WTC11 (cell line): ENCODE data around the gene SYT9. TPM values are rescaled to one million over a fixed set of nuclear protein-coding genes. Genes with fewer than 3 reads are reported as not detected.

ENCODE experiments used
- ATAC-seq: fragments of 200-7000 bp; cut with Tn5 transposase; 2 replicates; pipeline ENCODE4 v1.10.0; 2021; ENCODE audit warnings: mild to moderate bottlenecking, moderate library complexity
- CTCF ChIA-PET: fragments of 300-600 bp; sonication (Branson Sonifier 250); formaldehyde crosslinking; loops from one replicate; lab custom pipeline; 2021; ENCODE audit warnings: antibody characterized with exemption; lab: Charles Lee
- POLR2A ChIA-PET: fragments of 350-600 bp; sonication (Branson Sonifier 250); formaldehyde crosslinking; loops from one replicate; lab custom pipeline; 2021; ENCODE audit warnings: antibody characterized with exemption; lab: Charles Lee
- DNase-seq: peaks from one replicate; pipeline ENCODE4 v3.0.0; 2021; ENCODE audit warnings: low spot score
- H3K27ac Mint-ChIP-seq: 2 replicates; pipeline ENCODE4 v1.8.0; 2021; ENCODE audit warnings: mixed read lengths
- H3K27me3 Mint-ChIP-seq: 2 replicates; pipeline ENCODE4 v1.8.0; 2021; ENCODE audit warnings: low read depth, mild to moderate bottlenecking, moderate library complexity, mixed read lengths
- H3K36me3 Mint-ChIP-seq: 2 replicates; pipeline ENCODE4 v1.8.0; 2021; ENCODE audit warnings: mixed read lengths
- H3K4me1 Mint-ChIP-seq: 2 replicates; pipeline ENCODE4 v1.8.0; 2022; ENCODE audit warnings: mixed read lengths
- H3K4me3 Mint-ChIP-seq: 2 replicates; pipeline ENCODE4 v1.8.0; 2021; ENCODE audit warnings: mild to moderate bottlenecking, moderate library complexity, mixed read lengths
- H3K9me3 Mint-ChIP-seq: 2 replicates; pipeline ENCODE4 v1.8.0; 2021; ENCODE audit warnings: mixed read lengths
- ARID4B ChIP-seq: sonication (generic); formaldehyde crosslinking; IDR thresholded peaks from 2 replicates; pipeline ENCODE4 v1.8.0; 2023; ENCODE audit warnings: missing genetic modification reagents, mild to moderate bottlenecking, borderline replicate concordance
- ATF1 ChIP-seq: sonication (generic); formaldehyde crosslinking; IDR thresholded peaks from 2 replicates; pipeline ENCODE4 v1.8.1; 2023; ENCODE audit warnings: mild to moderate bottlenecking, moderate library complexity, missing genetic modification reagents
- CREM ChIP-seq: sonication (generic); formaldehyde crosslinking; IDR thresholded peaks from 2 replicates; pipeline ENCODE4 v1.8.1; 2022; ENCODE audit warnings: mild to moderate bottlenecking, missing genetic modification reagents, moderate library complexity
- ERG ChIP-seq: fragments of 250-450 bp; sonication (Bioruptor Pico); IDR thresholded peaks from 2 replicates; pipeline ENCODE4 v1.8.0; 2021; ENCODE audit warnings: mild to moderate bottlenecking
- FOXJ3 ChIP-seq: sonication (generic); formaldehyde crosslinking; IDR thresholded peaks from 2 replicates; pipeline ENCODE4 v1.9.0; 2021; ENCODE audit warnings: missing genetic modification reagents, mild to moderate bottlenecking, borderline replicate concordance
- GABPB1 ChIP-seq: sonication (generic); formaldehyde crosslinking; IDR thresholded peaks from 2 replicates; pipeline ENCODE4 v1.8.1; 2023; ENCODE audit warnings: mild to moderate bottlenecking, missing genetic modification reagents
- HMGXB4 ChIP-seq: sonication (generic); formaldehyde crosslinking; IDR thresholded peaks from 2 replicates; pipeline ENCODE4 v1.8.1; 2023; ENCODE audit warnings: mild to moderate bottlenecking, moderate library complexity, missing genetic modification reagents
- MAX ChIP-seq: sonication (generic); formaldehyde crosslinking; IDR thresholded peaks from 2 replicates; pipeline ENCODE4 v1.8.0; 2022; ENCODE audit warnings: mild to moderate bottlenecking, missing genetic modification reagents
- MXD4 ChIP-seq: fragments of 250-450 bp; sonication (Bioruptor Pico); IDR thresholded peaks from 2 replicates; pipeline ENCODE4 v1.8.0; 2021; ENCODE audit warnings: mild to moderate bottlenecking, moderate library complexity, borderline replicate concordance
- MYBL2 ChIP-seq: sonication (generic); formaldehyde crosslinking; IDR thresholded peaks from 2 replicates; pipeline ENCODE4 v1.8.1; 2023; ENCODE audit warnings: mild to moderate bottlenecking, moderate library complexity, missing genetic modification reagents
- PRDM15 ChIP-seq: sonication (generic); formaldehyde crosslinking; IDR thresholded peaks from 2 replicates; pipeline ENCODE4 v1.8.0; 2022; ENCODE audit warnings: missing genetic modification reagents
- PRRX2 ChIP-seq: fragments of 250-450 bp; sonication (Bioruptor Pico); IDR thresholded peaks from 2 replicates; pipeline ENCODE4 v1.8.0; 2021; ENCODE audit warnings: mild to moderate bottlenecking
- RORB ChIP-seq: fragments of 250-450 bp; sonication (Bioruptor Pico); IDR thresholded peaks from 2 replicates; pipeline ENCODE4 v1.9.0; 2021; ENCODE audit warnings: mild to moderate bottlenecking
- SMAD4 ChIP-seq: sonication (generic); formaldehyde crosslinking; IDR thresholded peaks from 2 replicates; pipeline ENCODE4 v1.8.0; 2022; ENCODE audit warnings: mild to moderate bottlenecking, missing genetic modification reagents
- ZNF121 ChIP-seq: sonication (generic); formaldehyde crosslinking; IDR thresholded peaks from 2 replicates; pipeline ENCODE4 v1.8.0; 2023; ENCODE audit warnings: missing genetic modification reagents
- ZNF219 ChIP-seq: sonication (generic); formaldehyde crosslinking; IDR thresholded peaks from 2 replicates; pipeline ENCODE4 v1.8.0; 2023; ENCODE audit warnings: missing genetic modification reagents, mild to moderate bottlenecking, borderline replicate concordance
- ZNF281 ChIP-seq: sonication (generic); formaldehyde crosslinking; IDR thresholded peaks from 2 replicates; pipeline ENCODE4 v1.8.0; 2023; ENCODE audit warnings: mild to moderate bottlenecking, missing genetic modification reagents
- ZNF317 ChIP-seq: sonication (generic); formaldehyde crosslinking; IDR thresholded peaks from 2 replicates; pipeline ENCODE4 v1.8.1; 2023; ENCODE audit warnings: low read depth, mild to moderate bottlenecking, moderate library complexity, missing genetic modification reagents, borderline replicate concordance
- ZNF425 ChIP-seq: fragments of 250-450 bp; sonication (Bioruptor Pico); conservative IDR thresholded peaks from 2 replicates; pipeline ENCODE4 v1.9.0; 2021; ENCODE audit warnings: mild to moderate bottlenecking
- ZNF671 ChIP-seq: fragments of 250-450 bp; sonication (Bioruptor Pico); IDR thresholded peaks from 2 replicates; pipeline ENCODE4 v1.8.0; 2021; ENCODE audit warnings: mild to moderate bottlenecking
- total RNA-seq: library from RNA; stranded (reverse); gene quantifications from 3 replicates; pipeline ENCODE4 v1.2.3, GENCODE V29; 2021

The SYT9 gene
- total RNA-seq, 1 experiment from 2014 or later: 1.3 TPM

GRCh38 chr11:7506243-7506642 is 254.5 kb downstream of the SYT9 start:
- H3K4me3 Mint-ChIP-seq: no peak overlapping the region
- TF ChIP-seq ERG (CRISPR knock-in tag) (no peak), ZNF121 (CRISPR knock-in tag) (no peak), PRDM15 (CRISPR knock-in tag) (no peak), CREM (CRISPR knock-in tag) (no peak), ZNF219 (CRISPR knock-in tag) (no peak), FOXJ3 (CRISPR knock-in tag) (no peak), MYBL2 (CRISPR knock-in tag) (no peak), ZNF425 (CRISPR knock-in tag) (no peak), HMGXB4 (no peak), ARID4B (no peak), ZNF281 (no peak), GABPB1 (CRISPR knock-in tag) (no peak), PRRX2 (no peak), ATF1 (CRISPR knock-in tag) (no peak), MXD4 (CRISPR knock-in tag) (no peak), SMAD4 (no peak), MAX (CRISPR knock-in tag) (no peak), ZNF671 (no peak), RORB (CRISPR knock-in tag) (no peak), ZNF317 (CRISPR knock-in tag) (no peak)
- 0 out of 2 replicates have a peak, but pooled peaks cover 2% of the 10 kb centered on the region for H3K27me3 Mint-ChIP-seq
- peaks cover 4% of the 10 kb centered on the region; the same call in 1 of the 2 replicates for H3K4me1 Mint-ChIP-seq
- H3K9me3 Mint-ChIP-seq: no peaks in the 10 kb centered on the region
- no peak overlapping the region for H3K27ac Mint-ChIP-seq
- CTCF ChIA-PET: no interaction called here
- no peaks in the 10 kb centered on the region for H3K36me3 Mint-ChIP-seq
- ATAC-seq (no peak), DNase-seq (no peak)
- POLR2A ChIA-PET: no interaction called here
